Jurkat, Clone E6-1 (cell line): ENCODE data around the gene MRPL9. TPM values are rescaled to one million over a fixed set of nuclear protein-coding genes. Genes with fewer than 3 reads are reported as not detected.

Source experiments
- DNase-seq: peaks from one replicate; pipeline ENCODE4 v3.0.0-alpha.2; 2011; ENCODE audit warnings: low read depth, low spot score
- H3K4me3 ChIP-seq: 2 replicates; pipeline ENCODE4 v1.5.1; 2011; ENCODE audit warnings: mild to moderate bottlenecking, low read length, control low read depth, moderate library complexity
- polyA plus RNA-seq: library from polyadenylated mRNA; unstranded; fragments of >200 nt; gene quantifications from one replicate; pipeline ENCODE4 v1.2.1, GENCODE V29; 2012; ENCODE audit warnings: missing spikeins; ENCODE audit not compliant: insufficient read length, insufficient read depth

The MRPL9 gene
- 222 TPM for polyA plus RNA-seq

- H3K4me3 ChIP-seq: peak within 1 kb of the TSS; percentile 82
- DNase-seq: peak; percentile 71
These were observed at the start of gene MRPL9 for GRCh38 chr1:151762941-151763921. MRPL9 (minus strand) TSS chr1:151763496; CDS start chr1:151763479, 17 bp downstream.

DNA sequence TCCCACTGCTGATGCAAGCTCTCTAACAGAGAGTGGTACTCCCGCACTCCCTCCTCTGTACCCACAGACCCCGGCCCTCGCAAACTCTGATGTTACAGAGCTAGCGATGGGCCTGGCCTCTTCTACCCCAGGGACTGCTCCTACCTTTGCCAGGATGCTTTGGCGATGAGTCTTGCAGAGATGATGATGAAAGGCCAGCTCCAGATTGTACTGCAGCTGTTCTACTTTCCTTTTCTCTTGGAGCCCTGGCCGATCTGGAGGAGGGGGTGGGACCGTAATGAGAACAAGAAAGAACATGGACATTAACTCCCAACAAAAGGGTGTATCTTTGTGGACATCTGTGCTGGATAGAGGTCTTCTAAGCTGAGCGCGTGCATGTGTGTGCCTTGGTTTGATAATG lies 47.9 kb upstream of the MRPL9 start:
- H3K4me3 ChIP-seq: no peak overlapping the region
- DNase-seq: no peak

DNA sequence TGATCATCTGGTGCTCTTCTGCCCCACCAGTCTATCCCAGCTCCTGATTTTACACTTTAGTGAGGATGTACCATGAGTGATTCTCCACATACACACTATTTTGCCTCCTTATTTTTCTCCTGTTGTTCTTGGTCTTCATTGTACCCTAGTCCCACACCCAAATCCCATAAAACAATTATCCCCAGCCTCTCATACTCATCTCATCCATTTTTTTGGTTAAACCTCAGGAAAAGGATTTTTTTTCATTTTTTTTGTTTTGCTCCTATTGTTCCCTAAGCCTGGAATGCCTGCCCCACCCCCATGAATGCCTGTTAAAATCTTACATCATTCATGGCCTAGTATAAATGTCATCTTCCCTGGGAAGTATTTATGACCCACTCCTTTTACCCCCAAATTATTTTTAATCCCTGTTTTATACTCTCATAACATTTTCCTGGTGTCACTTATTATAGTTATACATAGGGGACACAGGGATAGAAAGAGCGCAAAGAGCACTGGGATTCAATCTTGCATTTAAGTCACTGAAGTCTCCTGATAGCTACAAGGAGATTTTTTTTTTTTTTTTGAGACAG lies 46.8 kb upstream of the MRPL9 start:
- no peak for DNase-seq
- no peak overlapping the region for H3K4me3 ChIP-seq

GRCh38 chr1:151809290-151809984 lies 46.1 kb upstream of the MRPL9 start:
- no peak overlapping the region for H3K4me3 ChIP-seq
- DNase-seq: no peak

GRCh38 chr1:151807766-151808165 lies 44.5 kb upstream of the MRPL9 start:
- no peak overlapping the region for H3K4me3 ChIP-seq
- DNase-seq: no peak

- no peak overlapping the region for H3K4me3 ChIP-seq
- no peak for DNase-seq
These were observed 43.8 kb upstream of the MRPL9 start for GRCh38 chr1:151807131-151807530.

- no peak for DNase-seq
- H3K4me3 ChIP-seq: no peak overlapping the region
These were observed 42.9 kb upstream of the MRPL9 start for GRCh38 chr1:151806170-151806569.

- DNase-seq: no peak
- H3K4me3 ChIP-seq: no peak within 1 kb of the TSS
These were observed 41.9 kb upstream of the MRPL9 start, which contains the start of gene LINGO4 for GRCh38 chr1:151805066-151805820. LINGO4 (minus strand) TSS chr1:151805419; CDS start chr1:151802704, 2,715 bp downstream.

GRCh38 chr1:151803915-151804314 lies 40.6 kb upstream of the MRPL9 start:
- H3K4me3 ChIP-seq: no peak overlapping the region
- no peak for DNase-seq

DNA sequence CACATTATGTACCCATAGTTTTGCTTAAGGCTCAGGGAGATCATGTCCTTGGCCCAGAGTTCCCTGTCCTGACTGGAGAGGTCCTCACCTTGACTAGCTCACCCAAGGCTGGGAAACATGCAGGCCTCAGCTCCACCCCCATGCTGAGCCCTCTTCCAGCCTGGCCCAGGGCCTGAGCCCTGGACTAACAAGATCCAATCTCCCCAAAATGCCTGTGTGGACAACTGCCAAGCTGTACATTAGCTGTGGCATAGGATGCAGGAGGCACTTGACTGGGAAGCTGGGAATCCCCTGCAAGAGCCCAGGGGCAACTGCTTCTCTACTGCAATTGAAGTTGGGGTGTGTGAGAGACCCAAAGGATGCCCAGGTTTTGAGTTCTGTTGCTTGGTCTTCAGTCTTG lies 39.9 kb upstream of the MRPL9 start:
- H3K4me3 ChIP-seq: no peak overlapping the region
- no peak for DNase-seq

DNA sequence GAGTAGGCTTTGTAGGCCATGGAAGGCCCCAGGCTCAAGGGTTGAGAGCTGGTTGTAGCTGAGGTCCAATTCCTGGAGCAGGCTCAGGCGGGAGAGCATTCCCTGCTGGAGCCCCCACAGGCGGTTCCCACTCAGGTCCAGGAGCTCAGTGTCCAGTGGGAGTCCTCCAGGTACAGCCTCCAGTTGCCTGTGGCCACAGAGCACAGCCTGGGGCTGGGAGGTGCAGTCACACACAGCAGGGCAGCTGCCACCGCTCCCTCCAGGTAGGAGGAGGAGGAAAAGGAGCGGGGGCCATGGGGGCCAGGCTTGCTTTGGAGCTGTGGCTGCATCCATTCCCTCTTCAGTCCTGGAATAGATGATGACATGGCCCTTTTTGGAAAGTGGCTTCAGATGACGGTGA lies 39.1 kb upstream of the MRPL9 start:
- H3K4me3 ChIP-seq: no peak overlapping the region
- no peak for DNase-seq

GRCh38 chr1:151801846-151802245 lies 38.5 kb upstream of the MRPL9 start:
- no peak for DNase-seq
- no peak overlapping the region for H3K4me3 ChIP-seq

- no peak overlapping the region for H3K4me3 ChIP-seq
- DNase-seq: no peak
These were observed 38.1 kb upstream of the MRPL9 start for GRCh38 chr1:151801310-151801820.

DNA sequence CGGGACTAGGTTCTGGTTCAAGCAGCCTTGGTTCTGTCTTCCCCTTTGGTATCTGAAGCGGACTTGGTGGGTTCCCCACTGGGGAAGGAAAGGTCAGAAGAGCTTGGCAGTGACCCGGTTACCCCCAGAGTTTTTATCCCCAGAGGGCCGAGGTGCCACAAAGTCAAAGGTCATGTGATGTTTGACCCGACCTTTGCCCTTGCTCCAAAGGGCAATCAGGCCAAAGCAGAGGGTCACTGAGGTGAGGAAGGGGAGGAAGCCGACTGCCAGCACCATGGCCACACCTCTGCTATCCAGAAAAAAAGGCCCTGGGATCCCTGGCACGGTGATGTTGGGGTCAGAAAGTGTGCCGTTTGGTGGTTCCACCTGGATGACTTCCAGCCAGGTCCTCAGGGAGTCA lies 37.5 kb upstream of the MRPL9 start:
- DNase-seq: no peak
- no peak overlapping the region for H3K4me3 ChIP-seq

- no peak for DNase-seq
These were observed 36.1 kb upstream of the MRPL9 start for GRCh38 chr1:151799179-151800022.

GRCh38 chr1:151798571-151798970 lies 35.3 kb upstream of the MRPL9 start:
- no peak overlapping the region for H3K4me3 ChIP-seq
- DNase-seq: no peak

More at GRCh38 chr1:151799179-151800022, 36.1 kb upstream of the MRPL9 start:
- no peak overlapping the region for H3K4me3 ChIP-seq

DNA sequence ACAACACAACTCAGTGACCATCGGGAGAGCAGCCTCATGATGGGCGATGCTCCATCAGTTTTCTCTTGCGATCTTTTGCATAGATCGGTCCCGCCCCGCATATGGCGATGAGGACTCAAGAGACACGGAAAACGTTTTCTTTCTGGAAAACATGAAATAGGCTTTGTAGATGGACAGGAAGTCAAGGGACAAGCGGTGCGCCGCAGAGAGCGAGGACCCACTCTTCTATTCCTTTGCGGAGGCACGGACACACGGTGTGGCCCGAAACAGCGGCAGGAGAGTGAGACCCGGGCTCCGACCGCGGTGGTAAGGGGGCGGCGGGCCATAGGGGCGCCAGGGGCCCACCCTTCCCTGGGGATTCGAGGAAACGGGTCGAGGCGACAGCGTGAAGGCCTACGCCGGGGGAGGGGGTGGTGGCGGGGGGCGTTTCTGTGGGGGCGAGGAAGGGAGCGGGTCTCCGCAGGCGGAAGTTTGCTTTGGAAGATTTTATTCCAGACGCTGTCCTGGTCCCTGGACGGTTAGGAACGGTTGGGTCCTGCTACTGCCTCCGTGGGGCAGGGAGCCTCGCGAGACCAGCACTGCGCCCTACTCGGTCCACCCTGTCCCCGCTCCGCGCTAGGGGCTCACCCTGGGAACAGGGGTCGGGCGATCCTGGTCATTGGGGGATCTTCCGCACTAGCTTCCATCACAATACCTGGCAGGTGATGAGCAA lies 27.8 kb upstream of the MRPL9 start:
- peak overlapping the region; percentile 75 for H3K4me3 ChIP-seq
- DNase-seq: no peak
